Subcutaneous abdominal adipose tissue (tissue), 5 donors: ENCODE measurements around the gene B4GALNT1.
"Not testable (repeated sequence)": the region's sequence is repeated elsewhere in the genome, so short reads cannot be mapped to it uniquely, and the experiment has no call there.

Source experiments
- H3K27ac ChIP-seq: one replicate; pipeline ENCODE4 v1.7.0; 2013; ENCODE audit warnings: low read depth, mild to moderate bottlenecking, inconsistent platforms, low read length, moderate library complexity
- H3K27me3 ChIP-seq, 5 donors: one replicate each; pipeline ENCODE4 v1.7.0; 2013; ENCODE audit warnings: low read length in 5 of 5, inconsistent platforms in 1 of 5; ENCODE audit not compliant: control insufficient read depth in 5 of 5, insufficient read depth in 4 of 5
- H3K36me3 ChIP-seq, 5 donors: one replicate each; pipeline ENCODE4 v1.7.0; 2013; ENCODE audit warnings: low read length in 5 of 5; ENCODE audit not compliant: control insufficient read depth in 5 of 5, insufficient read depth in 5 of 5
- H3K4me1 ChIP-seq, 5 donors: one replicate each; pipeline ENCODE4 v1.7.0; 2013; ENCODE audit warnings: low read length in 5 of 5, mild to moderate bottlenecking in 3 of 5, moderate library complexity in 1 of 5; ENCODE audit not compliant: control insufficient read depth in 5 of 5, insufficient read depth in 5 of 5
- H3K4me3 ChIP-seq, 5 donors: one replicate each; pipeline ENCODE4 v1.7.0; 2013; ENCODE audit warnings: low read length in 5 of 5, low read depth in 1 of 5
- H3K9ac ChIP-seq, 5 donors: one replicate each; pipeline ENCODE4 v1.7.0; 2013; ENCODE audit warnings: low read length in 5 of 5, mild to moderate bottlenecking in 4 of 5, moderate library complexity in 3 of 5
- H3K9me3 ChIP-seq, 5 donors: one replicate each; pipeline ENCODE4 v1.7.0; 2013; ENCODE audit warnings: low read length in 5 of 5; ENCODE audit not compliant: control insufficient read depth in 5 of 5
- donor health status: healthy.
- donor health status: healthy.
- donor health status: healthy.
- donor health status: healthy.
- donor health status: healthy.

Gene B4GALNT1

DNA sequence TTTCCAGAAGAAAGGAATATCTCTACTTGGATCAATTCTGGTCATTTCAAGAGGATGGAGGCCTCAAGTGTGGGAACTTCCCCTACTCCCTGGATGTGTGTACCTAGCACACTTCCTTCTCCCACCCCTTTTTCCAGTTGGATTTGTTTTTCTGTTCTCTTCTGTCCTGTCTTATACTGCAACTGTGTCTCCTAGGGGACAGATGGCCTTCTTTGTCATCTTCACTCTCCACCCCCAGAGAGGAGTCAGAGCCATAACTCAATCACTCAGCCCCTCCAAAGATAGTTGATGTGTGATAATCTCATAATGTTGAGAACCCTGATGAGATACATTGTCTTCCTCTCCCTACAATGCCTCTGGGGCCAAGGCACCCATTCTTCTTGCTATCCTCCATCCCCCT is 30.5 kb downstream of the B4GALNT1 start:
- no peaks in the 10 kb centered on the region for H3K9me3 ChIP-seq
- H3K36me3 ChIP-seq = peaks cover 4 to 42% (median 36%) of the 10 kb centered on the region in 5 donors

GRCh38 chr12:57600395-57600794 is 32.6 kb downstream of the B4GALNT1 start:
- H3K4me3 ChIP-seq = no peak overlapping the region
- H3K9me3 ChIP-seq = no peaks in the 10 kb centered on the region
- H3K27ac ChIP-seq = no peak overlapping the region
- H3K4me1 ChIP-seq = peaks cover 2 to 18% (median 15%) of the 10 kb centered on the region in 5 donors
- peaks cover 7 to 12% (median 10%) of the 10 kb centered on the region in 5 donors for H3K27me3 ChIP-seq
- H3K36me3 ChIP-seq = peaks cover 4 to 49% (median 42%) of the 10 kb centered on the region in 5 donors
- H3K9ac ChIP-seq = no peak overlapping the region

More for the DNA sequence above, 30.5 kb downstream of the B4GALNT1 start:
- Histone ChIP-seq H3K4me1 (peaks cover 2 to 18% (median 15%) of the 10 kb centered on the region in 5 donors), H3K27me3 (peaks cover 12 to 30% (median 26%) of the 10 kb centered on the region in 5 donors), H3K4me3 (no peak overlapping the region), H3K27ac (no peak overlapping the region), H3K9ac (no peak overlapping the region)

- Histone ChIP-seq H3K9me3 (no peaks in the 10 kb centered on the region), H3K9ac (peak overlapping the region in 1 of 5 donors; percentile 41), H3K4me3 (no peak overlapping the region), H3K27me3 (peaks cover 0 to 1% (median 0%) of the 10 kb centered on the region in 5 donors), H3K36me3 (peaks cover 0 to 12% (median 5%) of the 10 kb centered on the region in 5 donors), H3K27ac (no peak overlapping the region), H3K4me1 (peaks cover 2 to 18% (median 17%) of the 10 kb centered on the region in 5 donors)
Observed at GRCh38 chr12:57593187-57593586, 39.8 kb downstream of the B4GALNT1 start.

- Histone ChIP-seq H3K9ac (peak overlapping the region in 1 of 5 donors; percentile 41), H3K4me1 (peaks cover 2 to 18% (median 17%) of the 10 kb centered on the region in 5 donors), H3K4me3 (no peak overlapping the region), H3K27ac (no peak overlapping the region), H3K36me3 (peaks cover 0 to 12% (median 5%) of the 10 kb centered on the region in 5 donors), H3K9me3 (no peaks in the 10 kb centered on the region), H3K27me3 (peaks cover 0 to 6% (median 2%) of the 10 kb centered on the region in 5 donors)
Observed at GRCh38 chr12:57592551-57593165, 40.3 kb downstream of the B4GALNT1 start.

GRCh38 chr12:57591782-57592325 is 41.1 kb downstream of the B4GALNT1 start:
- H3K4me1 ChIP-seq = peaks cover 2 to 18% (median 17%) of the 10 kb centered on the region in 5 donors
- H3K27ac ChIP-seq = no peak overlapping the region
- peak overlapping the region in 4 of 5 donors; percentile 37 to 87 (median 76) for H3K9ac ChIP-seq
- H3K36me3 ChIP-seq = peaks cover 0 to 10% (median 4%) of the 10 kb centered on the region in 5 donors
- H3K4me3 ChIP-seq = peak overlapping the region; percentile 74 to 92 (median 85)
- peaks cover 0 to 6% (median 2%) of the 10 kb centered on the region in 5 donors for H3K27me3 ChIP-seq
- no peaks in the 10 kb centered on the region for H3K9me3 ChIP-seq

- peaks cover 2 to 18% (median 17%) of the 10 kb centered on the region in 5 donors for H3K4me1 ChIP-seq
- H3K9me3 ChIP-seq = no peaks in the 10 kb centered on the region
- H3K9ac ChIP-seq = peak within 1 kb of the TSS in 4 of 5 donors; percentile 37 to 87 (median 76)
- H3K36me3 ChIP-seq = peaks cover 0 to 7% (median 4%) of the 10 kb centered on the region in 5 donors
- H3K4me3 ChIP-seq = peak within 1 kb of the TSS; percentile 74 to 92 (median 85)
- no peak within 1 kb of the TSS for H3K27ac ChIP-seq
- H3K27me3 ChIP-seq = peaks cover 0 to 6% (median 2%) of the 10 kb centered on the region in 5 donors
Observed at GRCh38 chr12:57590864-57591781, 41.9 kb downstream of the B4GALNT1 start, which contains the start of gene PIP4K2C. Gene PIP4K2C (plus strand): TSS chr12:57591192. CDS start chr12:57591290, 98 bp downstream.

GRCh38 chr12:57590479-57590863 is 42.5 kb downstream of the B4GALNT1 start:
- H3K9me3 ChIP-seq = no peaks in the 10 kb centered on the region
- H3K4me3 ChIP-seq = peak overlapping the region; percentile 65 to 92 (median 85)
- no peak overlapping the region for H3K27ac ChIP-seq
- peaks cover 0 to under 1% (median 0%) of the 10 kb centered on the region in 5 donors for H3K36me3 ChIP-seq
- peak overlapping the region in 4 of 5 donors; percentile 37 to 87 (median 76) for H3K9ac ChIP-seq
- peaks cover 0 to 6% (median 3%) of the 10 kb centered on the region in 5 donors for H3K27me3 ChIP-seq
- peaks cover 2 to 18% (median 17%) of the 10 kb centered on the region in 5 donors for H3K4me1 ChIP-seq

GRCh38 chr12:57588951-57589610 is 43.9 kb downstream of the B4GALNT1 start:
- H3K36me3 ChIP-seq = not testable (repeated sequence)

GRCh38 chr12:57586832-57587429 is 46.1 kb downstream of the B4GALNT1 start:
- peaks cover 0 to 10% (median 3%) of the 10 kb centered on the region in 5 donors for H3K27me3 ChIP-seq
- H3K27ac ChIP-seq = no peak overlapping the region
- H3K9me3 ChIP-seq = no peaks in the 10 kb centered on the region
- no peak overlapping the region for H3K4me3 ChIP-seq
- no peak overlapping the region for H3K9ac ChIP-seq
- peaks cover 2 to 16% (median 16%) of the 10 kb centered on the region in 5 donors for H3K4me1 ChIP-seq
- no peaks in the 10 kb centered on the region for H3K36me3 ChIP-seq

More at GRCh38 chr12:57588951-57589610, 43.9 kb downstream of the B4GALNT1 start:
- H3K9ac ChIP-seq, H3K4me3 ChIP-seq, H3K27ac ChIP-seq, H3K27me3 ChIP-seq, H3K9me3 ChIP-seq: not testable (repeated sequence)
- H3K4me1 ChIP-seq = peaks cover 2 to 18% (median 17%) of the 10 kb centered on the region in 5 donors
